Medulla oblongata (tissue), 1 donor: Measurements from ENCODE around the gene OPHN1.
A peak's percentile ranks its signal among the peaks of the same experiment; 100 is the strongest.
"Not testable (repeated sequence)": the region's sequence is repeated elsewhere in the genome, so short reads cannot be mapped to it uniquely, and the experiment has no call there.

Experiments used
- DNase-seq: peaks from one replicate; pipeline ENCODE4 v3.0.0-alpha.2; 2015; ENCODE audit errors: extremely low spot score

The OPHN1 gene

GRCh38 chrX:68365341-68365740 is 68.0 kb downstream of the OPHN1 start:
- no peak for DNase-seq

- no peak for DNase-seq
These were observed 69.3 kb downstream of the OPHN1 start for GRCh38 chrX:68363984-68364383.

GRCh38 chrX:68358679-68359078 is 74.6 kb downstream of the OPHN1 start:
- no peak for DNase-seq

GRCh38 chrX:68355629-68355920 is 77.7 kb downstream of the OPHN1 start:
- no peak for DNase-seq

- no peak for DNase-seq
These were observed 78.2 kb downstream of the OPHN1 start for GRCh38 chrX:68354879-68355628.

- peak; percentile 11 for DNase-seq
These were observed 88.3 kb downstream of the OPHN1 start for GRCh38 chrX:68345025-68345424.

- no peak for DNase-seq
These were observed 89.7 kb downstream of the OPHN1 start for GRCh38 chrX:68343551-68343950.

GRCh38 chrX:68332201-68332731 is 101.0 kb downstream of the OPHN1 start:
- DNase-seq: peak; percentile 30

- not testable (repeated sequence) for DNase-seq
These were observed 106.5 kb downstream of the OPHN1 start for GRCh38 chrX:68326841-68327240.

- DNase-seq: no peak
These were observed 125.5 kb downstream of the OPHN1 start for GRCh38 chrX:68307769-68308168.

- DNase-seq: no peak
These were observed 128.7 kb downstream of the OPHN1 start for GRCh38 chrX:68304602-68305001.

- DNase-seq: no peak
These were observed 133.4 kb downstream of the OPHN1 start for GRCh38 chrX:68299898-68300297.

GRCh38 chrX:68292471-68292870 is 140.8 kb downstream of the OPHN1 start:
- no peak for DNase-seq

- no peak for DNase-seq
These were observed 145.2 kb downstream of the OPHN1 start for GRCh38 chrX:68288127-68288526.

GRCh38 chrX:68287419-68287818 is 145.9 kb downstream of the OPHN1 start:
- DNase-seq: no peak

GRCh38 chrX:68286980-68287379 is 146.3 kb downstream of the OPHN1 start:
- no peak for DNase-seq

- DNase-seq: no peak
These were observed 147.2 kb downstream of the OPHN1 start for GRCh38 chrX:68286076-68286475.

- DNase-seq: no peak
These were observed 148.9 kb downstream of the OPHN1 start for GRCh38 chrX:68284281-68284904.

- DNase-seq: no peak
These were observed 159.4 kb downstream of the OPHN1 start for GRCh38 chrX:68273887-68274286.

GRCh38 chrX:68264793-68265192 is 168.5 kb downstream of the OPHN1 start:
- DNase-seq: not testable (repeated sequence)

GRCh38 chrX:68261060-68261672 is 172.1 kb downstream of the OPHN1 start:
- peak; percentile 52 for DNase-seq

GRCh38 chrX:68256990-68257389 is 176.3 kb downstream of the OPHN1 start:
- DNase-seq: no peak
